PC-3 (cell line): Measurements from ENCODE around the gene TNC. TPM values are rescaled to one million over a fixed set of nuclear protein-coding genes. Genes with fewer than 3 reads are reported as not detected.

ENCODE experiments used
- ATAC-seq: fragments of 200-7000 bp; cut with Tn5 transposase; 2 replicates; pipeline ENCODE4 v1.9.1; 2020; ENCODE audit warnings: mild to moderate bottlenecking, moderate library complexity
- BruUV-seq: library from RNA; stranded (reverse); fragments of 400-500 nt; replicated peaks from 2 replicates; lab custom pipeline; 2021; lab: Mats Ljungman, UMichigan
- CTCF ChIA-PET: fragments of 300-600 bp; sonication (Branson Sonifier 250); formaldehyde crosslinking; loops from one replicate; lab custom pipeline; 2022; ENCODE audit warnings: antibody characterized with exemption; lab: Charles Lee
- POLR2A ChIA-PET: fragments of 300-600 bp; sonication (Branson Sonifier 250); formaldehyde crosslinking; loops from one replicate; lab custom pipeline; 2022; ENCODE audit warnings: antibody characterized with exemption; ENCODE audit not compliant: unreplicated experiment; lab: Charles Lee
- DNase-seq: peaks from one replicate; pipeline ENCODE4 v3.0.0-alpha.2; 2015
- H2AFZ ChIP-seq: fragments of 300-600 bp; sonication (generic); 2 replicates; pipeline ENCODE4 v1.6.0; 2016; ENCODE audit warnings: antibody characterized with exemption, low read length
- H3F3A ChIP-seq: fragments of 300-600 bp; sonication (generic); one replicate; pipeline ENCODE4 v1.6.0; 2017; ENCODE audit warnings: antibody characterized with exemption, low read length, control low read depth, mild to moderate bottlenecking; ENCODE audit not compliant: unreplicated experiment
- H3K27ac ChIP-seq: fragments of 300-600 bp; sonication (generic); 2 replicates; pipeline ENCODE4 v1.5.1; 2016; ENCODE audit warnings: mild to moderate bottlenecking, low read length
- H3K27me3 ChIP-seq: fragments of 300-600 bp; sonication (generic); 2 replicates; pipeline ENCODE4 v1.6.1; 2016; ENCODE audit warnings: low read length, mixed read lengths
- H3K36me3 ChIP-seq: fragments of 300-600 bp; sonication (generic); 2 replicates; pipeline ENCODE4 v1.6.1; 2016; ENCODE audit warnings: low read depth, mixed run types, low read length, mixed read lengths
- H3K4me1 ChIP-seq: fragments of 300-600 bp; sonication (generic); 2 replicates; pipeline ENCODE4 v1.5.1; 2016; ENCODE audit warnings: low read length; ENCODE audit not compliant: insufficient read depth
- H3K4me2 ChIP-seq: fragments of 300-600 bp; sonication (generic); 2 replicates; pipeline ENCODE4 v1.6.0; 2016; ENCODE audit warnings: low read length
- H3K4me3 ChIP-seq: fragments of 300-600 bp; sonication (generic); 2 replicates; pipeline ENCODE4 v1.5.1; 2016; ENCODE audit warnings: mild to moderate bottlenecking, low read length, mixed read lengths
- H3K79me2 ChIP-seq: fragments of 300-600 bp; sonication (generic); 2 replicates; pipeline ENCODE4 v1.6.1; 2017; ENCODE audit warnings: low read length, mixed read lengths
- H3K9ac ChIP-seq: fragments of 300-600 bp; sonication (generic); 2 replicates; pipeline ENCODE4 v1.6.0; 2016; ENCODE audit warnings: mild to moderate bottlenecking, low read length
- H3K9me2 ChIP-seq: fragments of 300-600 bp; sonication (generic); replicated peaks from 2 replicates; pipeline ENCODE4 v1.6.1; 2016; ENCODE audit warnings: mixed run types, low read length, mixed read lengths
- H3K9me3 ChIP-seq: fragments of 300-600 bp; sonication (generic); 2 replicates; pipeline ENCODE4 v1.6.1; 2016; ENCODE audit warnings: low read length, mixed read lengths
- H4K20me1 ChIP-seq: fragments of 300-600 bp; sonication (generic); 2 replicates; pipeline ENCODE4 v1.6.1; 2016; ENCODE audit warnings: low read length, mixed read lengths
- EZH2 ChIP-seq: fragments of 300-600 bp; sonication (generic); IDR thresholded peaks from one replicate; pipeline ENCODE4 v1.6.1; 2017; ENCODE audit warnings: antibody characterized with exemption, mild to moderate bottlenecking, low read length; ENCODE audit not compliant: unreplicated experiment
- EZH2phosphoT487 ChIP-seq: fragments of 300-600 bp; sonication (generic); IDR thresholded peaks from 2 replicates; pipeline ENCODE4 v1.6.1; 2018; ENCODE audit warnings: mild to moderate bottlenecking, antibody characterized with exemption, low read length, borderline replicate concordance
- intact Hi-C: fragments of 100-400 bp; cut with micrococcal nuclease; formaldehyde crosslinking; loops from 2 replicates; pipeline ENCODE4 v1.9.0; 2023
- total RNA-seq: library from RNA; depleted of rRNA; stranded (reverse); fragments of >200 nt; gene quantifications from 2 replicates; pipeline ENCODE4 v1.2.3, GENCODE V29; 2014
- TF ChIP-seq, protein P1 (sequence below): fragments of 300-600 bp; sonication (generic); conservative IDR thresholded peaks from 2 replicates; pipeline ENCODE4 v1.5.1; 2017; ENCODE audit warnings: antibody characterized with exemption, low read depth, mild to moderate bottlenecking, low read length

TNC gene
- total RNA-seq, 1 experiment from 2014 or later, result 60.1 TPM

DNA sequence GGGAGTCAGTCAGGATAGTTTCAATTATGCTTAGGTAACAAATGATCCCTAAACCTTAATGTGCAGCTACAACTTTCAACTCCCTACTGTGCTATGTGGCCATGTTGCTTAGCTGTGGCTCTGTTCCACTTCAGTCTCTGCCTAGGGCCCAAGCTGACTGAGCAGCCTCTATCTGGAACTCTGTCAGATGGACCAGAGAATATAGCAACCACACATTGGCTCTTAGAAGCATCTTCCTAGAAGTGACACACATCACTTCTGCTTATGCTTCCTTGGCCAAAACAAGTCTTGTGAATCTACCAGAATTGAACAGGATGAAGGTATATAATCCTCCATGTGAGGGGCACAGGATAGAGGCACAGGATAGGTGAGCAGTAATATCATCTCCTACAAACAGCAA lies 36.7 kb upstream of the TNC start:
- H3K4me2 ChIP-seq, result no peak overlapping the region
- H3K9me2 ChIP-seq, result no peaks in the 10 kb centered on the region
- ATAC-seq (no peak), DNase-seq (no peak)
- no peak overlapping the region for H2AFZ ChIP-seq
- intact Hi-C loops, result no loop called here
- no peak overlapping the region for H3K4me3 ChIP-seq
- H3K9ac ChIP-seq, result no peak overlapping the region
- ChIA-PET POLR2A (no interaction called here), CTCF (no interaction called here)
- H3F3A ChIP-seq, result no peaks in the 10 kb centered on the region
- no peak overlapping the region for H3K27ac ChIP-seq
- no peaks in the 10 kb centered on the region for H3K79me2 ChIP-seq
- no TSS peak for BruUV-seq
- no peaks in the 10 kb centered on the region for H3K36me3 ChIP-seq
- H4K20me1 ChIP-seq, result no peaks in the 10 kb centered on the region
- H3K27me3 ChIP-seq, result no peaks in the 10 kb centered on the region
- peaks cover 20% of the 10 kb centered on the region for H3K4me1 ChIP-seq
- TF ChIP-seq EZH2, result no peak
- TF ChIP-seq EZH2phosphoT487, result no peak
- TF ChIP-seq, protein P1, sequence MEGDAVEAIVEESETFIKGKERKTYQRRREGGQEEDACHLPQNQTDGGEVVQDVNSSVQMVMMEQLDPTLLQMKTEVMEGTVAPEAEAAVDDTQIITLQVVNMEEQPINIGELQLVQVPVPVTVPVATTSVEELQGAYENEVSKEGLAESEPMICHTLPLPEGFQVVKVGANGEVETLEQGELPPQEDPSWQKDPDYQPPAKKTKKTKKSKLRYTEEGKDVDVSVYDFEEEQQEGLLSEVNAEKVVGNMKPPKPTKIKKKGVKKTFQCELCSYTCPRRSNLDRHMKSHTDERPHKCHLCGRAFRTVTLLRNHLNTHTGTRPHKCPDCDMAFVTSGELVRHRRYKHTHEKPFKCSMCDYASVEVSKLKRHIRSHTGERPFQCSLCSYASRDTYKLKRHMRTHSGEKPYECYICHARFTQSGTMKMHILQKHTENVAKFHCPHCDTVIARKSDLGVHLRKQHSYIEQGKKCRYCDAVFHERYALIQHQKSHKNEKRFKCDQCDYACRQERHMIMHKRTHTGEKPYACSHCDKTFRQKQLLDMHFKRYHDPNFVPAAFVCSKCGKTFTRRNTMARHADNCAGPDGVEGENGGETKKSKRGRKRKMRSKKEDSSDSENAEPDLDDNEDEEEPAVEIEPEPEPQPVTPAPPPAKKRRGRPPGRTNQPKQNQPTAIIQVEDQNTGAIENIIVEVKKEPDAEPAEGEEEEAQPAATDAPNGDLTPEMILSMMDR, result no peak
- no peaks in the 10 kb centered on the region for H3K9me3 ChIP-seq

DNA sequence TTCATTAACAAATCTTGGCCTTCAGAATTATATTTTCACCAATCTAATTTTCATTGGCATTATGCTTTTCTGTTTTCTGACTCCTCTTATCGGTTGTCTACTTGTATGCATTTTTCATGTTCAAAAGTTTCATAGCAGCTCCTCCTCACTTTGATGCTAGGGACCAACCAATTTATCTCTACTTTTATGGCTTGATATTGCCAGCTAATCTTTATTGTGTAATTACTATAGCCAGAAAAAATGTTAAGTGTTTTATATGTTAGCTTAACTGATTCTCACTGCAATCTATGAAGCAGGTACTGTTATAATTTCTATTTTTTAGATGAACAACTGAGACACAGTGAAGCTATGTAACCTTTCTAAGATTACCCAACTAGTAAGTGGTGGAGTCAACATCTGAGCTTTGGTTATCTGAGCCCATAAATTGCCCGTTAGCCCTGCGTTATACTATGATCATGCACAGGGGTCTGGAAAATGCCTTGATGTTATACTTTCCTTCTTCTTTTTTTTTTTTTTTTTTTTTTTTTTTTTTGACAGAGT lies 34.4 kb upstream of the TNC start:
- Histone ChIP-seq H3K36me3 (no peaks in the 10 kb centered on the region), H3K9me3 (no peaks in the 10 kb centered on the region), H3F3A (no peaks in the 10 kb centered on the region), H3K79me2 (no peaks in the 10 kb centered on the region), H2AFZ (no peak overlapping the region), H3K4me1 (peaks cover 12% of the 10 kb centered on the region), H4K20me1 (no peaks in the 10 kb centered on the region), H3K27me3 (no peaks in the 10 kb centered on the region), H3K9me2 (no peaks in the 10 kb centered on the region), H3K9ac (no peak overlapping the region), H3K4me3 (no peak overlapping the region), H3K27ac (no peak overlapping the region), H3K4me2 (no peak overlapping the region)
- DNase-seq (no peak), ATAC-seq (no peak)
- CTCF ChIA-PET, result no interaction called here
- BruUV-seq, result no TSS peak
- TF ChIP-seq, protein P1, result no peak
- no peak for TF ChIP-seq EZH2phosphoT487
- intact Hi-C loops, result no loop called here
- POLR2A ChIA-PET, result no interaction called here

- H3K27me3 ChIP-seq, result no peaks in the 10 kb centered on the region
- no peaks in the 10 kb centered on the region for H3F3A ChIP-seq
- TF ChIP-seq EZH2phosphoT487 (no peak), EZH2 (no peak)
- TF ChIP-seq, protein P1, result no peak
- H3K79me2 ChIP-seq, result no peaks in the 10 kb centered on the region
- H3K4me3 ChIP-seq, result no peak overlapping the region
- ATAC-seq, result no peak
- H2AFZ ChIP-seq, result no peak overlapping the region
- no peak for DNase-seq
- no peak overlapping the region for H3K4me2 ChIP-seq
- no peaks in the 10 kb centered on the region for H3K9me2 ChIP-seq
- peaks cover 15% of the 10 kb centered on the region for H3K4me1 ChIP-seq
- ChIA-PET POLR2A (no interaction called here), CTCF (no interaction called here)
- intact Hi-C loops, result no loop called here
- H4K20me1 ChIP-seq, result no peaks in the 10 kb centered on the region
- no peaks in the 10 kb centered on the region for H3K9me3 ChIP-seq
- no peak overlapping the region for H3K27ac ChIP-seq
- H3K9ac ChIP-seq, result no peak overlapping the region
- BruUV-seq, result no TSS peak
- no peaks in the 10 kb centered on the region for H3K36me3 ChIP-seq
Observed at GRCh38 chr9:115148721-115149120, 30.8 kb upstream of the TNC start.
